ENCODE data around the gene TEAD3.
"Not testable (repeated sequence)": the region's sequence is repeated elsewhere in the genome, so short reads cannot be mapped to it uniquely, and the experiment has no call there.

The TEAD3 gene

DNA sequence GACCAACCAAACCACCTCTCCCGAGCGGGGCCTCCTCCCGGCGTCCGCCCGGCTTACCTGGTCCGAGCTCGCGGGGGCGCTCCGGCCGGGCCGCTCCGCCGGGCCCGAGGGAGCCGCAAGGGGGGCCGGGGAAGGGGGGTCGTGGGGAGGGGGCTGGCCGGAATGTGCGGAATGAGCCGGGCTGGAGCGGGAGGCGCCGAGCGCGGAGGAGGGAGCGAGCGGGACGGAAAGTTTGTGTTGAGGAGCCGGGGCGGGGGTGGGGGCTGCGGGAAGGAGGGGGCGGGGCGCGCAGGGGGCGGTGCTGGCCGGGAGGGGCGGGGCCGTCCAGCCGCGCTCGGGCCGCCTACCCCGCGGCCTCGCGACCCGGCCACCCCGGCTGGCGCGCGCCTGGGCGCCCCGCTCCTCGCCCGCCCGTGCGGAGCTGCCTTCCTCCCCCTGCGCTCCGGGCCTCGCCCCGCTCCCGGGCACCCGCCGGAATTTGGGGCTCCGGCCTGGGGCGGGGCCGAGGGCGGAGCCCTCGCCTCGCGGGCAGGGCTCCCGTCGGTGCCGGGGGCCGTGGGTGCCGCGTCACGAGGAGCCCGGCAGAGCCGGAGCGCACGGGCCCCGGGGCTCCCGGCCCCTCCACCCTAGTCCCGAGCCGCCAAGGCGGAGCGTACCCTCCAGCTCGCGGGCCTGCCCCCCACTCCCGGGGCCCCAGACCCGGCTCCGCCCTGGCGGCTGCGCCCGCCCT, at the start of gene TEAD3:
TEAD3 (minus strand) TSS at position 239 of the 730 bp plus-strand sequence.
- DNase-seq (ENCODE audit: low read depth) = peak; percentile 79
- TF ChIP-seq POLR2A (IDR thresholded peaks at IDR 0.05; ENCODE audit: extremely low read depth, insufficient read length) (peak; percentile 49), MYC (IDR thresholded peaks at IDR 0.05; ENCODE audit: low read depth, low read length) (no peak)
- TF ChIP-seq, protein P1, sequence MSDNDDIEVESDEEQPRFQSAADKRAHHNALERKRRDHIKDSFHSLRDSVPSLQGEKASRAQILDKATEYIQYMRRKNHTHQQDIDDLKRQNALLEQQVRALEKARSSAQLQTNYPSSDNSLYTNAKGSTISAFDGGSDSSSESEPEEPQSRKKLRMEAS (IDR thresholded peaks at IDR 0.05; ENCODE audit: low read depth, low read length) = no peak
- H3K4me3 ChIP-seq (ENCODE audit: low read depth, low read length) = peak within 1 kb of the TSS; percentile 50

GRCh38 chr6:35544769-35545361, 48.0 kb upstream of the TEAD3 start:
- peak; percentile 15 for DNase-seq (ENCODE audit: low read depth)
- no peak overlapping the region for H3K4me3 ChIP-seq (ENCODE audit: low read depth, low read length)
- TF ChIP-seq, protein P2, sequence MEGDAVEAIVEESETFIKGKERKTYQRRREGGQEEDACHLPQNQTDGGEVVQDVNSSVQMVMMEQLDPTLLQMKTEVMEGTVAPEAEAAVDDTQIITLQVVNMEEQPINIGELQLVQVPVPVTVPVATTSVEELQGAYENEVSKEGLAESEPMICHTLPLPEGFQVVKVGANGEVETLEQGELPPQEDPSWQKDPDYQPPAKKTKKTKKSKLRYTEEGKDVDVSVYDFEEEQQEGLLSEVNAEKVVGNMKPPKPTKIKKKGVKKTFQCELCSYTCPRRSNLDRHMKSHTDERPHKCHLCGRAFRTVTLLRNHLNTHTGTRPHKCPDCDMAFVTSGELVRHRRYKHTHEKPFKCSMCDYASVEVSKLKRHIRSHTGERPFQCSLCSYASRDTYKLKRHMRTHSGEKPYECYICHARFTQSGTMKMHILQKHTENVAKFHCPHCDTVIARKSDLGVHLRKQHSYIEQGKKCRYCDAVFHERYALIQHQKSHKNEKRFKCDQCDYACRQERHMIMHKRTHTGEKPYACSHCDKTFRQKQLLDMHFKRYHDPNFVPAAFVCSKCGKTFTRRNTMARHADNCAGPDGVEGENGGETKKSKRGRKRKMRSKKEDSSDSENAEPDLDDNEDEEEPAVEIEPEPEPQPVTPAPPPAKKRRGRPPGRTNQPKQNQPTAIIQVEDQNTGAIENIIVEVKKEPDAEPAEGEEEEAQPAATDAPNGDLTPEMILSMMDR (IDR thresholded peaks at IDR 0.05; ENCODE audit: low read depth, low read length) = no peak
- no peak for TF ChIP-seq MYC (IDR thresholded peaks at IDR 0.05; ENCODE audit: low read depth, low read length)
- TF ChIP-seq, protein P1 (IDR thresholded peaks at IDR 0.05; ENCODE audit: low read depth, low read length) = no peak
- TF ChIP-seq POLR2A (IDR thresholded peaks at IDR 0.05; ENCODE audit: extremely low read depth, insufficient read length) = no peak

DNA sequence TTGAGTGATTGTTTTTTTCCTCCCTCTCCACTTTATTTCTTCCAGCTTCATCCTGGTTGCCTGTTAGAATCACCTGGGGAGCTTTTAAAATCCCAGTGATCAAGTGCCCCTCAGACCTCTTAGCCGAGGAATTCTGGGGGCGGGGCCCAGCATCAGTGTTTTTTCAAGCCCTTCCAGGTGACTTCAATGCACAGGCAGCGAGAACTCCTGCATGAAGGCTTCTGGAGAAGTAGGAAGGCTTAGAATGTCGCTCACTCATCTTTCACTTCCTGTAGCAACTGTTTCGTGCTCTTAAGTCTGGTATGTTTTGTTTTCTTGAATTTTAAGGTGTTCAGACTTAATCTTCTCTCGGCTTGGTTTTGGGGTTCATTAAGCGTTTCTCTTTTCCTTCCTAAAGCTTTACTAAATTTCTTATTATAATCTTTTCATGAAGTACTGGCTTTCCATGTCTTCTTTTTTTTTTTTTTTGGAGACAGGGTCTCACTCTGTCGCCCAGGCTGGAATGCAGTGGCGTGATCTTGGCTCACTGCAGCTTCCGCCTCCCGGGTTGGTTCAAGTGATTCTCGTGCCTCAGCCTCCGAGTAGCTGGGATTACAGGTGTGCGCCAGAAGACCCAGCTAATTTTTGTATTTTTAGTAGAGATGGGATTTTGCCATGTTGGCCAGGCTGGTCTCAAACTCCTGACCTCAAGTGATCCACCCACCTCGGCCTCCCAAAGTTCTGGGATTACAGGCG, 46.7 kb upstream of the TEAD3 start:
- peak; percentile 26 for DNase-seq (ENCODE audit: low read depth)

GRCh38 chr6:35541836-35542235, 45.0 kb upstream of the TEAD3 start:
- TF ChIP-seq MYC (IDR thresholded peaks at IDR 0.05; ENCODE audit: low read depth, low read length) (no peak), POLR2A (IDR thresholded peaks at IDR 0.05; ENCODE audit: extremely low read depth, insufficient read length) (no peak)
- TF ChIP-seq, protein P2 (IDR thresholded peaks at IDR 0.05; ENCODE audit: low read depth, low read length) = no peak
- TF ChIP-seq, protein P1 (IDR thresholded peaks at IDR 0.05; ENCODE audit: low read depth, low read length) = no peak
- DNase-seq (ENCODE audit: low read depth) = no peak
- no peak overlapping the region for H3K4me3 ChIP-seq (ENCODE audit: low read depth, low read length)

More for the DNA sequence above, 46.7 kb upstream of the TEAD3 start:
- TF ChIP-seq POLR2A (IDR thresholded peaks at IDR 0.05; ENCODE audit: extremely low read depth, insufficient read length) (no peak), MYC (IDR thresholded peaks at IDR 0.05; ENCODE audit: low read depth, low read length) (no peak)
- TF ChIP-seq, protein P2 (IDR thresholded peaks at IDR 0.05; ENCODE audit: low read depth, low read length) = no peak
- TF ChIP-seq, protein P1 (IDR thresholded peaks at IDR 0.05; ENCODE audit: low read depth, low read length) = no peak
- H3K4me3 ChIP-seq (ENCODE audit: low read depth, low read length) = no peak overlapping the region

- TF ChIP-seq POLR2A (IDR thresholded peaks at IDR 0.05; ENCODE audit: extremely low read depth, insufficient read length) = no peak
- TF ChIP-seq, protein P2 (IDR thresholded peaks at IDR 0.05; ENCODE audit: low read depth, low read length) = no peak
- TF ChIP-seq, protein P1 (IDR thresholded peaks at IDR 0.05; ENCODE audit: low read depth, low read length) = no peak
- TF ChIP-seq MYC (IDR thresholded peaks at IDR 0.05; ENCODE audit: low read depth, low read length) = no peak
- DNase-seq (ENCODE audit: low read depth) = no peak
- no peak overlapping the region for H3K4me3 ChIP-seq (ENCODE audit: low read depth, low read length)
These were observed 42.3 kb upstream of the TEAD3 start for GRCh38 chr6:35539223-35539622.

DNA sequence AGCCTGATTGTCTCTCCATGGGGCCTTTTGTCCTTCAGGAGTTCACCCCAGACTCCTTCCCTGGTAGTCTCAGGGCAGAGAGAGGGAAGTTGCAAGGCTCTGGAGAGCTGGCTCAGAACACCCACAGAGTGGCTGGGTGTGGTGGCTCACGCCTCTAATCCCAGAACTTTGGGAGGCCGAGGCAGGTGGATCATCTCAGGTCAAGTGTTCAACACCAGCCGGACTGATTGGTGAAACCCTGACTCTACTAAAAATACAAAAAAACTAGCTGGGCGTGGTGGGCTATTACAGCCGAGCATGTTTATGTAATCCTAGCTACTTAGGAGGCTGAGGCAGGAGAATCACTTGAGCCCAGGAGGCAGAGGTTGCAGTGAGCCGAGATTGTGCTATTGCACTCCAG, 39.0 kb upstream of the TEAD3 start:
- not testable (repeated sequence) for DNase-seq (ENCODE audit: low read depth); H3K4me3 ChIP-seq (ENCODE audit: low read depth, low read length)
